ENCODE data around the gene NRXN3.

The NRXN3 gene

DNA sequence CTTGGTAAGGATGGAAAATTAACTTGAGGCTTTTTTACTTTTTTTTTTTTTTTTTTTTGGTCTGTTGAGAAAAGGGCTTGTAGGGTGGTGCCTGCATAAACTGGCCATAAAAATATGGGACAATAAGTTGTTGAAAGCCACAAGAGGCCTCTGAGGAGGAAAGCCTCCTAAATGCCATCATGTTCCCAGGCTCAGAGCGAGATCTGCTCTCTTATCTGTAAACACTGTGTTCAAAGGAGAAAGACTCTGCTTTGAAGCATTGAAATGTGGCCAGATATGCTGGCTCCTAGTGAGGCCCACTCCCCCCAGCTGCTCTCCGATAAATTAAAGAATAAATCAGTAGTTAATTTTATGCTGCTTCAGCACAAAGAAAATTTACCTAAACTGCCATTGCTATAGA is 1536.2 kb downstream of the NRXN3 start:
- no peak for DNase-seq

GRCh38 chr14:79708426-79709388 is 1538.5 kb downstream of the NRXN3 start:
- DNase-seq, result no peak

- DNase-seq, result no peak
Measured at GRCh38 chr14:79709573-79709972, 1539.4 kb downstream of the NRXN3 start.

DNA sequence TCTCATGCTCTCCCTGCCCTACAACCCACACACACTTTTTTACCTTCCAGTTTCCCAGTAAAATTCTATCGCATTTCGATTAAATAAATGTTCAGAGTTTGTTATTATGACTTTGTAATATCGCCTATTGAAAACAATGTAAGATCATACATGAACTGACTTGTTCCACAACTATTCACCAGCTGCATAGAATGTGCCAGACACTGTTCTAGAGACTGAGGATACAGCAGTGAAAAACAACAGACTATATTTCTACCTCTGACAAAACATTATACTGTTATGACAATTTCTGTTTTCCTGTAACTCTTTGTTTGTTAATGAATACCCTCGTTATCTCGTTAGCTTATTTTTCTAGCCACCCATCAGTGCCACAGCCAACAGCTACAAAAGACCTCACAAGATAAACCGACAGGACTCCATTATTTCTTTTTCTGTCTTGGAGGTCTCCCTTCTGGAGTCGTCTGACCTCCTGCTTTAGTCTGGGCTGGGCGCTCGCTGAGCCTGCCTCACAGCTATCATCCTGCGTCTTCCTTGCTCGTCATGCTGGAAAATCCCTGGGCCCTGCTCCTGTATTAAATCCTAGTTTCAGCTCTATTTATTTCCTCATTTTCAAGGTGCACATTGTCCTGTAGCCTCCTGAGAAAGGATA is 1542.3 kb downstream of the NRXN3 start:
- no peak for DNase-seq

DNA sequence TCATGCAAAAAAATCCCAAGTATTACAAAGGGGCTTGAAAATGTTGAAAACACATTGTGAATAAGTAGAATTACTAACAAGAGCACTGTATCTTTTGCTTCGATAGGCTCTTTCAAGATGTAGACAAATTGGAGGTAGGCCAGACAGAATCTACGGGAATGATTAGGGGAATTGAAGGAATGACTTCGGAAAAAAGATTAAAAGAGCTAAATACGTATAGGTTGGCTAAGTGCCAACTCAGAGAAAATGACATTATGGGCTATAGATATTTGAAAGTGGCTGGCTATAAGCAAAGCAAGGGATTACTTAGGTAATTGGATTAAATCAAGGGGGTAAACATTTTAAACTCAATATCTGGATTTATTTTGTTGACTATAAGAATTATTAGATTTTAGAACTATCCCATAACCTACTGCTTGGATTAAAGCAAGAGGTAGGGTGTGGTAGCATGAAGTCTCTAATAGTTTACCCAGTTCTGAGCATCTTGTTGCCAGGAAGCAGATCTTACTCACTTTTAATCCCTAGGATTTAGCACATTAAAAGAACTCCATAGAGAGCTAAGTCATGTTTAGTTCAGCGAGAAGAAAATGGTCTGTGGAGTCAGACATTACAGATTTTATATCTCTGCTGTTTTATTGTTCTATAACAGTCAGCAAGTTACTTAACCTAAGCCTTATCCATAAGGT is 1551.4 kb downstream of the NRXN3 start:
- DNase-seq, result no peak

GRCh38 chr14:79724934-79725717 is 1555.0 kb downstream of the NRXN3 start:
- DNase-seq, result no peak

DNA sequence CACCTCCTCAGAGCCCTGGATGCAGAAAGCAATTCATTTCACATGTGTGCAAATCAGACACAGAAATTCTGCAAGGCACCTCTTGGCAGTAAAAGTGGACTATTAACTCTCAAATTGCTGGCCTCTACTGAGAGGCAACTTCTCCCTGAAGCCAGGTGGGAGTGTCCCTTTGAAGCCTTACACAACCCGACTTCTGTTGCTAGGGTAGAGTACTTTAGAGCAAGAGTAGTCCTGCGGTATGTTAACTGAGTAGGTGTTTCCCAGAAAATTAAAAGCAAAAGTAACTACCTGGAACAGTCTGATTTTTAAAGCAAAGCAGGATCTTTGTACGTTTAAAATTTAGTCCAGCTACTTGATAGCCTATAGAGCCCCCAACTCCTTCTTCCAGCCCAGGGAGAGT is 1557.7 kb downstream of the NRXN3 start:
- no peak for DNase-seq

DNA sequence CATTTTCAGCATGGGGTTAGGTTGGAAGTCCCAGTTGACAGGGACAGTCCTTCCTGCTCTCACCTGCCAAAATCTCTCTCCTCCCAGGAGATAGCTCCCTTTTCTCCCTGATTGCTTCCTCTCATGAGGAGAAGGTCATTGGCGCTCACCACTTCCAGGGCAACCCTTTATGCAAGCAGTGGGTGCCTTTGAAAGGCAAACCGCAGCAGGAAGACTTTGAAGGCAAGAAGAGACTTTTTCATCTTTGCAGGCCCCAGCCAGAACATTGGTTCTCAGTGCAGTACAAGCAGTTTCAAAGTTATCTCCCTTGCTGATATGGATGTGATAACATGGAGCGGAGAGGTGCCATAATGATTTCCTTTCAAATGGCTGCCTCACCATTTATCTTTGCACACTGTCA is 1558.2 kb downstream of the NRXN3 start:
- no peak for DNase-seq

- no peak for DNase-seq
Measured at GRCh38 chr14:79729731-79730130, 1559.6 kb downstream of the NRXN3 start.

- DNase-seq, result no peak
Measured at GRCh38 chr14:79730196-79730595, 1560.0 kb downstream of the NRXN3 start.

GRCh38 chr14:79730953-79731352 is 1560.8 kb downstream of the NRXN3 start:
- DNase-seq, result no peak

DNA sequence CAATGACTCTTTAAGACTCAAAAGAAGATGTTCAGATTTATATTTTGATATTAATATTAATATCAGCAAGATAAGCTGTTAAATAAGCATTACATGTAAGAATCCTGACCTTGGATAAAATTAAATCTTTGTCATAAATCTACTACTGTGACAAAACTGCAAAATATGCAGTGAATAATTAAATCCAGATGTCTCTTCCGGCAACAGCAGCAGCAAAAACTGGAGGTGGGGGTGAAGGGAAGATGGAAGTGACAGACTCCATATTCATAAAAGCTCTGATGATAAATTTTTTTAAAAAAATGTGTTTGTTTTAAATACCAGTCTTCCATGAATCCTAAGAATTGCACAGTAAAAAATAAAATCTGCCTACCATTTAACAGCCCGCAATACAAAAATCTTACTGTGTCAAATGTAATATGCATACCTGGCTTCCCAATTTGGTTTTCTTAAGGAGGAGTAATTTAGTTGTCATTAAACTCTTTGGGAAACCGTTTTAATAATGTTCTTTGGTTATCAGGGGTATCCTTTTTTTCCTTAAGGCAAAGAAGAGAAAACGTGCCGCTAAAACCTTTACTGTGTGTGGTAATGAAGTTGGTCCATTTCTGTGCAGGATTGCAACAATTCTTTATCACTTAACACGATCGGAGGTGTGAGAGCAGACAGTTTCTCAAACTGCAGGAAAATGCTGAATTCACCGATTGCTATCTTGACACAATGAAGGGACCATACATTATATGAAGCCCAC is 1562.9 kb downstream of the NRXN3 start:
- no peak for DNase-seq

- DNase-seq, result no peak
Measured at GRCh38 chr14:79734151-79734550, 1564.0 kb downstream of the NRXN3 start.

- no peak for DNase-seq
Measured at GRCh38 chr14:79734656-79735055, 1564.5 kb downstream of the NRXN3 start.

GRCh38 chr14:79735121-79735520 is 1564.9 kb downstream of the NRXN3 start:
- no peak for DNase-seq

GRCh38 chr14:79740066-79740601 is 1570.0 kb downstream of the NRXN3 start:
- DNase-seq, result no peak

DNA sequence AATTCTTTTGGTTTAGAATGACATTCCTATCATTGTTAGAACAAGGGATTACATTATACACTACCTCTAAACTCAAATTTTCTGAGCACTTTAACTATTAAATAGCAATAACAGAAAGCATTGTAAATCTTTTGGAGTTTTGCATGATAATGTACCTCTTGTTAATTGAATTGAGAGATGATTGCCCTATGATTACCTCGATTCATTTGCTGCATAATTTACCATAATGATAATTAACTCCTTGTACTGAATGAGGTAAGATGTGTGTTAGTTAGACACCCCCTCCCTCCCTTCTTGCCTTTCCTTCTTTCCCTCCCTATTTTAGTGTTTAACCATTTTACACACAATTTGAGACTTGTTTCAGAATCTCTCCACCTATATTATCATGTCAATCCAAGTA is 1572.0 kb downstream of the NRXN3 start:
- no peak for DNase-seq

- no peak for DNase-seq
Measured at GRCh38 chr14:79745046-79745445, 1574.9 kb downstream of the NRXN3 start.

- DNase-seq, result peak in 9 of 58 donors; percentile 1 to 16 (median 3)
Measured at GRCh38 chr14:79749065-79749464, 1578.9 kb downstream of the NRXN3 start.

- DNase-seq, result no peak
Measured at GRCh38 chr14:79758985-79759384, 1588.8 kb downstream of the NRXN3 start.

Measured in anterior cingulate cortex (tissue), 58 donors.